ENCODE results near the gene SLC39A5. TPM values are rescaled to one million over a fixed set of nuclear protein-coding genes. Genes with fewer than 3 reads are reported as not detected.

SLC39A5 gene
- total and polyA plus RNA-seq, 2 of the 13 experiments (the other 11 are each of a cell fraction or from before 2014, with no cell fraction given) = 59.7 to 101 TPM

DNA sequence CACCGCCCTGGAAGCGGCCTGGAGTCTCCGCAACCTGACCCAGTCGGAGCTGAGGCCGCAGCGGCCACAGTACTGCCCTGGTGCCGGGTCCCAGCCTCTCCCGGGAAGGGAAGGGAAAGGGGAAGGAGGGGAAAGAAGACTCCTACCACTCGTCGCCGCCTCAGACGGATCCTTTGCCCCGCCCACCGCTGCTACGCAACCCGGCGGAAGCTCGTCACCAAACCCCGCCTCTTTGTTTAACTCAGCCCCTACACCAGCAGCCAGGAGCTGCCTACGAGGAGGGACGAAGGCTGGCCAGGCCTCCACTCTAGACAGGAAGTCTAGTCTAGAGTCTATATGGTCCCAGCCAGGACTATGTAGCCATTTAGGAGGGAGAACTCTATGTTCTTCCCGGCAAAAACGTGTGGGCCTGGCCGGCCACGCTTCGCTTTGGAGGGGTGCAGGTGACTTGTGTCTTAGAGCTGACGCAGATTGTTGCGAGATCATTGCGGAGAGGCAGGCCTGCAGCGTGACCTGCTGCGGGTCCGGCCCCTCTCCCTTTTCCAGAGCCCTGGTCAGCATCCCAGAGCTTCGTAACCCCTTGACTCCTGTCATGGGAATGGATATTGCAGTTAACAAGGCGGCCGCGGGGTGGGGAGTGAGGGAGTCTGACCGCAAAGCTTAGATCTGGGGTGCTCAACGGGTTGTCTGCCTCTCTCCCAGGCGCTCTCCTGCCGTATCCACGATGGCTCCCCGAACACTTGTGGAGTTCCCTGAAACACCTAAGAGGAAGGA lies 7.9 kb upstream of the SLC39A5 start, which contains the start of gene RNF41 (continued):
- TF ChIP-seq, protein P1, sequence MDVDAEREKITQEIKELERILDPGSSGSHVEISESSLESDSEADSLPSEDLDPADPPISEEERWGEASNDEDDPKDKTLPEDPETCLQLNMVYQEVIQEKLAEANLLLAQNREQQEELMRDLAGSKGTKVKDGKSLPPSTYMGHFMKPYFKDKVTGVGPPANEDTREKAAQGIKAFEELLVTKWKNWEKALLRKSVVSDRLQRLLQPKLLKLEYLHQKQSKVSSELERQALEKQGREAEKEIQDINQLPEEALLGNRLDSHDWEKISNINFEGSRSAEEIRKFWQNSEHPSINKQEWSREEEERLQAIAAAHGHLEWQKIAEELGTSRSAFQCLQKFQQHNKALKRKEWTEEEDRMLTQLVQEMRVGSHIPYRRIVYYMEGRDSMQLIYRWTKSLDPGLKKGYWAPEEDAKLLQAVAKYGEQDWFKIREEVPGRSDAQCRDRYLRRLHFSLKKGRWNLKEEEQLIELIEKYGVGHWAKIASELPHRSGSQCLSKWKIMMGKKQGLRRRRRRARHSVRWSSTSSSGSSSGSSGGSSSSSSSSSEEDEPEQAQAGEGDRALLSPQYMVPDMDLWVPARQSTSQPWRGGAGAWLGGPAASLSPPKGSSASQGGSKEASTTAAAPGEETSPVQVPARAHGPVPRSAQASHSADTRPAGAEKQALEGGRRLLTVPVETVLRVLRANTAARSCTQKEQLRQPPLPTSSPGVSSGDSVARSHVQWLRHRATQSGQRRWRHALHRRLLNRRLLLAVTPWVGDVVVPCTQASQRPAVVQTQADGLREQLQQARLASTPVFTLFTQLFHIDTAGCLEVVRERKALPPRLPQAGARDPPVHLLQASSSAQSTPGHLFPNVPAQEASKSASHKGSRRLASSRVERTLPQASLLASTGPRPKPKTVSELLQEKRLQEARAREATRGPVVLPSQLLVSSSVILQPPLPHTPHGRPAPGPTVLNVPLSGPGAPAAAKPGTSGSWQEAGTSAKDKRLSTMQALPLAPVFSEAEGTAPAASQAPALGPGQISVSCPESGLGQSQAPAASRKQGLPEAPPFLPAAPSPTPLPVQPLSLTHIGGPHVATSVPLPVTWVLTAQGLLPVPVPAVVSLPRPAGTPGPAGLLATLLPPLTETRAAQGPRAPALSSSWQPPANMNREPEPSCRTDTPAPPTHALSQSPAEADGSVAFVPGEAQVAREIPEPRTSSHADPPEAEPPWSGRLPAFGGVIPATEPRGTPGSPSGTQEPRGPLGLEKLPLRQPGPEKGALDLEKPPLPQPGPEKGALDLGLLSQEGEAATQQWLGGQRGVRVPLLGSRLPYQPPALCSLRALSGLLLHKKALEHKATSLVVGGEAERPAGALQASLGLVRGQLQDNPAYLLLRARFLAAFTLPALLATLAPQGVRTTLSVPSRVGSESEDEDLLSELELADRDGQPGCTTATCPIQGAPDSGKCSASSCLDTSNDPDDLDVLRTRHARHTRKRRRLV (CRISPR knock-in tag; IDR thresholded peaks at IDR 0.05) = no peak
- TF ChIP-seq SIX4 (CRISPR knock-in tag; IDR thresholded peaks at IDR 0.05) = no peak
- TF ChIP-seq DPF2 (CRISPR knock-in tag; IDR thresholded peaks at IDR 0.05; ENCODE audit: borderline replicate concordance, low read depth) = no peak
- TF ChIP-seq, protein P2, sequence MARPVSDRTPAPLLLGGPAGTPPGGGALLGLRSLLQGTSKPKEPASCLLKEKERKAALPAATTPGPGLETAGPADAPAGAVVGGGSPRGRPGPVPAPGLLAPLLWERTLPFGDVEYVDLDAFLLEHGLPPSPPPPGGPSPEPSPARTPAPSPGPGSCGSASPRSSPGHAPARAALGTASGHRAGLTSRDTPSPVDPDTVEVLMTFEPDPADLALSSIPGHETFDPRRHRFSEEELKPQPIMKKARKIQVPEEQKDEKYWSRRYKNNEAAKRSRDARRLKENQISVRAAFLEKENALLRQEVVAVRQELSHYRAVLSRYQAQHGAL (CRISPR knock-in tag; IDR thresholded peaks at IDR 0.05; ENCODE audit: not compliant biosample characterization) = no peak
- no peak for TF ChIP-seq PAF1 (CRISPR knock-in tag; IDR thresholded peaks at IDR 0.05)
- TF ChIP-seq REXO4 (CRISPR knock-in tag; IDR thresholded peaks at IDR 0.05; ENCODE audit: borderline replicate concordance) = no peak
- TF ChIP-seq RFX1 (IDR thresholded peaks at IDR 0.05) = peak; percentile 25; the same call in 1 of the 2 replicates
- TF ChIP-seq, protein P3, sequence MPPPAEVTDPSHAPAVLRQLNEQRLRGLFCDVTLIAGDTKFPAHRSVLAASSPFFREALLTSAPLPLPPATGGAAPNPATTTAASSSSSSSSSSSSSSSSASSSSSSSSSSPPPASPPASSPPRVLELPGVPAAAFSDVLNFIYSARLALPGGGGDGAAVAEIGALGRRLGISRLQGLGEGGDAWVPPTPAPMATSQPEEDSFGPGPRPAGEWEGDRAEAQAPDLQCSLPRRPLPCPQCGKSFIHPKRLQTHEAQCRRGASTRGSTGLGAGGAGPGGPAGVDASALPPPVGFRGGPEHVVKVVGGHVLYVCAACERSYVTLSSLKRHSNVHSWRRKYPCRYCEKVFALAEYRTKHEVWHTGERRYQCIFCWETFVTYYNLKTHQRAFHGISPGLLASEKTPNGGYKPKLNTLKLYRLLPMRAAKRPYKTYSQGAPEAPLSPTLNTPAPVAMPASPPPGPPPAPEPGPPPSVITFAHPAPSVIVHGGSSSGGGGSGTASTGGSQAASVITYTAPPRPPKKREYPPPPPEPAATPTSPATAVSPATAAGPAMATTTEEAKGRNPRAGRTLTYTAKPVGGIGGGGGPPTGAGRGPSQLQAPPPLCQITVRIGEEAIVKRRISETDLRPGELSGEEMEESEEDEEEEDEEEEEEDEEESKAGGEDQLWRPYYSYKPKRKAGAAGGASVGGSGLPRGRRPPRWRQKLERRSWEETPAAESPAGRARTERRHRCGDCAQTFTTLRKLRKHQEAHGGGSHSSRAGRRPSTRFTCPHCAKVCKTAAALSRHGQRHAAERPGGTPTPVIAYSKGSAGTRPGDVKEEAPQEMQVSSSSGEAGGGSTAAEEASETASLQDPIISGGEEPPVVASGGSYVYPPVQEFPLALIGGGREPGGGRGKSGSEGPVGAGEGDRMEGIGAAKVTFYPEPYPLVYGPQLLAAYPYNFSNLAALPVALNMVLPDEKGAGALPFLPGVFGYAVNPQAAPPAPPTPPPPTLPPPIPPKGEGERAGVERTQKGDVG (CRISPR knock-in tag; IDR thresholded peaks at IDR 0.05; ENCODE audit: borderline replicate concordance) = peak; percentile 52
- peak; percentile 64 for TF ChIP-seq NFYB (CRISPR knock-in tag; IDR thresholded peaks at IDR 0.05)
- peak; percentile 66; the same call in 1 of the 2 replicates for TF ChIP-seq MTF2 (CRISPR knock-in tag; IDR thresholded peaks at IDR 0.05; ENCODE audit: borderline replicate concordance)
- peak; percentile 61; the same call in 1 of the 2 replicates for TF ChIP-seq ZNF678 (CRISPR knock-in tag; IDR thresholded peaks at IDR 0.05)
- peak; percentile 77 for TF ChIP-seq ZNF605 (CRISPR knock-in tag; IDR thresholded peaks at IDR 0.05)
- TF ChIP-seq, protein P4, sequence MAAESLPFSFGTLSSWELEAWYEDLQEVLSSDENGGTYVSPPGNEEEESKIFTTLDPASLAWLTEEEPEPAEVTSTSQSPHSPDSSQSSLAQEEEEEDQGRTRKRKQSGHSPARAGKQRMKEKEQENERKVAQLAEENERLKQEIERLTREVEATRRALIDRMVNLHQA (CRISPR knock-in tag; IDR thresholded peaks at IDR 0.05) = peak; percentile 79; the same call in 1 of the 2 replicates
- TF ChIP-seq SP5 (CRISPR knock-in tag; IDR thresholded peaks at IDR 0.05; ENCODE audit: borderline replicate concordance, low read depth) = peak; percentile 50; the same call in 1 of the 2 replicates
- no peak for TF ChIP-seq ZNF468 (CRISPR knock-in tag; IDR thresholded peaks at IDR 0.05)
- TF ChIP-seq ZBTB7B (CRISPR knock-in tag; IDR thresholded peaks at IDR 0.05) = 0 out of 2 replicates have a peak, but pooled peaks have one; percentile 43
- no peak for TF ChIP-seq EHMT2 (IDR thresholded peaks at IDR 0.05; ENCODE audit: borderline replicate concordance, low read depth, low read length)
- TF ChIP-seq GPN1 (CRISPR knock-in tag; IDR thresholded peaks at IDR 0.05; ENCODE audit: borderline replicate concordance) = no peak
- TF ChIP-seq MAFK (conservative IDR thresholded peaks at IDR 0.05 in 1 of 2, IDR thresholded peaks at IDR 0.05 in 1 of 2; ENCODE audit: low read length in 2 of 2) = no peak
- peak; percentile 66 for TF ChIP-seq GABPA (IDR thresholded peaks at IDR 0.05; ENCODE audit: low read depth, low read length)
- peak; percentile 93 for TF ChIP-seq GABPA (CRISPR knock-in tag; IDR thresholded peaks at IDR 0.05; ENCODE audit: low read depth)

Measured in HepG2 (cell line).